ENCODE data around the gene LHCGR.

DNA sequence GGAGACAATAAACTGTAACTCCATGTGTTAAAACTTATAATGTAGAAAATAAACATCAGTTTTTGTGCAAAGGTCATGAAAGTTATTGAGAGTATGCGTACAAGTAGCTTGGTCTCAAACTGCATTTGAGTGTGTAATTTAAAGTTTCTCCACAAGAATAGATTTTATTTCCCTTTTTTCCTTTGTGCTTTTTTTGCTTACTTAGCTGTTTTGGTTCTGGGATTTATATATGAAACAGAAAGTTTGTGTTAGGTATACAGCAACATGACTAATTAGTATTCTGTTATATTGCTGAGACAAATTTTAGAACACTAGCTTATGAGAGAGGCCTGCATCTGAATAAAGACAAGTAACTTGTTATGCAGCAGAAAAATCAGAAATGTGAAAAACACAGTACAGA is 70.4 kb downstream of the LHCGR start:
- TF ChIP-seq EZH2phosphoT487 (IDR thresholded peaks at IDR 0.05; ENCODE audit: borderline replicate concordance, low read depth, low read length): no peak
- TF ChIP-seq, protein P1, sequence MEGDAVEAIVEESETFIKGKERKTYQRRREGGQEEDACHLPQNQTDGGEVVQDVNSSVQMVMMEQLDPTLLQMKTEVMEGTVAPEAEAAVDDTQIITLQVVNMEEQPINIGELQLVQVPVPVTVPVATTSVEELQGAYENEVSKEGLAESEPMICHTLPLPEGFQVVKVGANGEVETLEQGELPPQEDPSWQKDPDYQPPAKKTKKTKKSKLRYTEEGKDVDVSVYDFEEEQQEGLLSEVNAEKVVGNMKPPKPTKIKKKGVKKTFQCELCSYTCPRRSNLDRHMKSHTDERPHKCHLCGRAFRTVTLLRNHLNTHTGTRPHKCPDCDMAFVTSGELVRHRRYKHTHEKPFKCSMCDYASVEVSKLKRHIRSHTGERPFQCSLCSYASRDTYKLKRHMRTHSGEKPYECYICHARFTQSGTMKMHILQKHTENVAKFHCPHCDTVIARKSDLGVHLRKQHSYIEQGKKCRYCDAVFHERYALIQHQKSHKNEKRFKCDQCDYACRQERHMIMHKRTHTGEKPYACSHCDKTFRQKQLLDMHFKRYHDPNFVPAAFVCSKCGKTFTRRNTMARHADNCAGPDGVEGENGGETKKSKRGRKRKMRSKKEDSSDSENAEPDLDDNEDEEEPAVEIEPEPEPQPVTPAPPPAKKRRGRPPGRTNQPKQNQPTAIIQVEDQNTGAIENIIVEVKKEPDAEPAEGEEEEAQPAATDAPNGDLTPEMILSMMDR (conservative IDR thresholded peaks at IDR 0.05; ENCODE audit: low read length): no peak
